ENCODE results near the gene CD274. TPM values are rescaled to one million over a fixed set of nuclear protein-coding genes. Genes with fewer than 3 reads are reported as not detected.

The CD274 gene
- total RNA-seq, 1 experiment from 2014 or later: 2.5 TPM

GRCh38 chr9:5421163-5421562 is 29.2 kb upstream of the CD274 start:
- Histone ChIP-seq H3K79me2 (ENCODE audit: insufficient read depth, low read length) (no peaks in the 10 kb centered on the region), H3K36me3 (ENCODE audit: control insufficient read depth in 1 of 2, insufficient read depth in 2 of 2, low read length in 2 of 2) (no peaks in the 10 kb centered on the region), H2AFZ (ENCODE audit: low read depth, low read length, poor library complexity, severe bottlenecking) (no peak overlapping the region), H3K4me3 (replicated peaks in 1 of 2; ENCODE audit: low read depth in 1 of 2, low read length in 2 of 2) (no peak overlapping the region), H3K9ac (ENCODE audit: low read length) (no peak overlapping the region), H3K9me2 (ENCODE audit: insufficient read depth) (no peaks in the 10 kb centered on the region), H3K9me3 (ENCODE audit: control insufficient read depth in 1 of 2, insufficient read depth in 1 of 2, low read depth in 1 of 2, low read length in 2 of 2) (no peaks in the 10 kb centered on the region), H3K27ac (ENCODE audit: low read depth, low read length) (no peak overlapping the region), H3K27me3 (ENCODE audit: insufficient read depth, low read length) (no peaks in the 10 kb centered on the region), H4K20me1 (ENCODE audit: insufficient read depth) (no peaks in the 10 kb centered on the region), H3K4me1 (ENCODE audit: control insufficient read depth in 1 of 2, insufficient read depth in 2 of 2, low read length in 2 of 2) (no peaks in the 10 kb centered on the region), H3K4me2 (ENCODE audit: low read length) (no peak overlapping the region)
- CTCF ChIA-PET: no interaction called here
- TF ChIP-seq RAD21 (IDR thresholded peaks at IDR 0.05; ENCODE audit: low read depth) (no peak), SIN3A (IDR thresholded peaks at IDR 0.05; ENCODE audit: low read depth) (no peak), YY1 (IDR thresholded peaks at IDR 0.05; ENCODE audit: extremely low read depth, insufficient replicate concordance, low read depth, low read length) (no peak), ZFX (IDR thresholded peaks at IDR 0.05) (no peak), CBX3 (IDR thresholded peaks at IDR 0.05; ENCODE audit: low read depth) (no peak), REST (IDR thresholded peaks at IDR 0.05; ENCODE audit: low read depth) (no peak), ELF1 (IDR thresholded peaks at IDR 0.05; ENCODE audit: borderline replicate concordance, low read depth) (no peak), CEBPB (IDR thresholded peaks at IDR 0.05; ENCODE audit: low read depth) (no peak), SRF (IDR thresholded peaks at IDR 0.05; ENCODE audit: low read depth) (no peak), ATF3 (IDR thresholded peaks at IDR 0.05) (no peak), EGR1 (IDR thresholded peaks at IDR 0.05; ENCODE audit: low read depth) (no peak), JUND (IDR thresholded peaks at IDR 0.05) (no peak), ZBTB33 (IDR thresholded peaks at IDR 0.05; ENCODE audit: extremely low read depth, insufficient replicate concordance, low read length) (no peak), ZNF274 (IDR thresholded peaks at IDR 0.05; ENCODE audit: low read depth, low read length) (no peak), EZH2 (IDR thresholded peaks at IDR 0.05) (no peak), POLR2A (IDR thresholded peaks at IDR 0.05; ENCODE audit: borderline replicate concordance, extremely low read depth, insufficient read depth, insufficient read length) (no peak)
- POLR2A ChIA-PET: no interaction called here
- BruUV-seq (replicated peaks): no TSS peak
- RAD21 ChIA-PET (ENCODE audit: low non-redundant PET in 1 of 2, low total read pairs in 2 of 2, uncharacterized antibody in 2 of 2, unreplicated experiment in 2 of 2): no interaction called here
- no peak for DNase-seq (ENCODE audit: low read depth, low spot score)
- intact Hi-C loops (cut with micrococcal nuclease): loop anchor here (10.0 kb wide), 1 partner anchor 1036 kb away; no protein-coding TSS in a partner anchor
- ATAC-seq: no peak
